Esophagus muscularis mucosa (tissue), 4 donors: ENCODE data around the gene SQSTM1.

Experiments
- CTCF ChIP-seq, 3 experiments: fragments of 200-600 bp in 2 of 3; fragments of 450-650 bp in 1 of 3; sonication (generic) in 2 of 3; IDR thresholded peaks; one replicate each; pipeline ENCODE4 v1.5.1; 2017 to 2019; ENCODE audit warnings: antibody characterized with exemption in 3 of 3, mild to moderate bottlenecking in 2 of 3, moderate library complexity in 1 of 3
- EP300 ChIP-seq: sonication (generic); formaldehyde crosslinking; IDR thresholded peaks from one replicate; pipeline ENCODE4 v1.6.1; 2017; ENCODE audit warnings: antibody characterized with exemption
- POLR2AphosphoS5 ChIP-seq, 2 donors: sonication (generic); formaldehyde crosslinking; IDR thresholded peaks; one replicate each; pipeline ENCODE4 v1.6.1; 2017; ENCODE audit warnings: antibody characterized with exemption in 2 of 2

- TF ChIP-seq CTCF (IDR thresholded peaks at IDR 0.05) (no peak), POLR2AphosphoS5 (IDR thresholded peaks at IDR 0.05) (no peak), EP300 (no peak)
These were observed 13.0 kb downstream of the SQSTM1 start for GRCh38 chr5:179833709-179834070.
